Measurements from ENCODE around the gene SYPL1.

SYPL1 gene

DNA sequence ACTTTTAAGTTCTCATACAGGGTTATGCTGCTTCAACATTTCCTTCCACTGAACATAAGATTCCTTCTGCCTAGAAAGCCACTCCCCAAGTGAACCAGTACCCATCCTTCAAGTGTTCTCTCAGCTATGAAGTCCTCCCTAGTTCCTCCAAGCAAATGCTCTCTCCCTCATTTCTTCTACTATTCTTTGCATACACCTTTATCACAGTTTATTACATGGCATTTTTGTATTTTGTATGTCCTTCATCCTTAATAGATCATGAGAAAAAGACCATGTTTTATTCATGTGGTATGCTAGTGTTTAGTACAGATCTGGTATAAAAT lies 1.9 kb downstream of the SYPL1 start:
- TF ChIP-seq, protein P1, sequence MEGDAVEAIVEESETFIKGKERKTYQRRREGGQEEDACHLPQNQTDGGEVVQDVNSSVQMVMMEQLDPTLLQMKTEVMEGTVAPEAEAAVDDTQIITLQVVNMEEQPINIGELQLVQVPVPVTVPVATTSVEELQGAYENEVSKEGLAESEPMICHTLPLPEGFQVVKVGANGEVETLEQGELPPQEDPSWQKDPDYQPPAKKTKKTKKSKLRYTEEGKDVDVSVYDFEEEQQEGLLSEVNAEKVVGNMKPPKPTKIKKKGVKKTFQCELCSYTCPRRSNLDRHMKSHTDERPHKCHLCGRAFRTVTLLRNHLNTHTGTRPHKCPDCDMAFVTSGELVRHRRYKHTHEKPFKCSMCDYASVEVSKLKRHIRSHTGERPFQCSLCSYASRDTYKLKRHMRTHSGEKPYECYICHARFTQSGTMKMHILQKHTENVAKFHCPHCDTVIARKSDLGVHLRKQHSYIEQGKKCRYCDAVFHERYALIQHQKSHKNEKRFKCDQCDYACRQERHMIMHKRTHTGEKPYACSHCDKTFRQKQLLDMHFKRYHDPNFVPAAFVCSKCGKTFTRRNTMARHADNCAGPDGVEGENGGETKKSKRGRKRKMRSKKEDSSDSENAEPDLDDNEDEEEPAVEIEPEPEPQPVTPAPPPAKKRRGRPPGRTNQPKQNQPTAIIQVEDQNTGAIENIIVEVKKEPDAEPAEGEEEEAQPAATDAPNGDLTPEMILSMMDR (IDR thresholded peaks at IDR 0.05; ENCODE audit: insufficient read depth, low read length, missing control alignments), result no peak
- CTCF ChIA-PET, result interaction anchor here (0.9 to 1.9 kb wide), 4 partner anchors 7 to 453 kb away, joined by 3 to 6 read pairs (median 4); no protein-coding TSS in a partner anchor
- no peak for DNase-seq (ENCODE audit: low read depth, low spot score)

DNA sequence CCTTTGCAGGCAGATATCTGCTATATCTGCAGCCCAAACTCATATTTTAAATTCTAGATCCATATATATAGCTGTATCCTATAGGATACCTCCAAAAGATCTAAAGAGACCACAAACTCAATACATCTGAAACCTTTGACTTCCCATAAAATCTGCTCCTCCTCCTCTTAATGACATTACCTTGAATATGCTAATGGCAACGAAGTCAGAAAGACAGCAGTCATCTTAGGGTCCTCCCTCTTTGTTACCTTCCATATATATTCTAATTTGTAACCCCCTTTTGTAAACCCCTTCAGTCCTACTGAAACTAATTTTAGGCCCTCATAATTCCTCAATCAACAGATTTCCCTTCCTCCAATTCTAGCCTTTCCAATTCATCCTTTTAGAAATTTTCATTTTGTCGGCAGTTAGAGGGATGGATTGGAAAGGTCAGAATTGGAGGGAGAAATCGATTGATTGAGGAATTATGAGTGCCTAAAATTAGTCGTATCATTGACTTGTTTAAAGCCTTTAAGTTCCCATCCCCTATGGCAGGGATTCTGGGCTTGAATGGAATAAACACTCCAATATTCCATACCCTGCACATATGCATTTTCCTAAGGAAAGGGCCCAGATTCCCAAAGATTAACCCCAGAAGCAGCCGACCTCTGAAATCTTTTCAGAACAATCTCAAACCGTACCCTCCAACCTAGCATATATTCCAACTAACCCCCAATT lies 2.4 kb downstream of the SYPL1 start:
- POLR2A ChIA-PET, result no interaction called here
- CTCF ChIA-PET, result no interaction called here
- H3K4me3 ChIP-seq (ENCODE audit: low read depth, low read length), result peak overlapping the region; percentile 4; the same call in 1 of the 2 replicates
- DNase-seq (ENCODE audit: low read depth, low spot score), result no peak
- TF ChIP-seq, protein P1 (IDR thresholded peaks at IDR 0.05; ENCODE audit: insufficient read depth, low read length, missing control alignments), result no peak

More for the DNA sequence above, 1.9 kb downstream of the SYPL1 start:
- peak overlapping the region; percentile 4 for H3K4me3 ChIP-seq (ENCODE audit: low read depth, low read length)
- POLR2A ChIA-PET, result no interaction called here

DNA sequence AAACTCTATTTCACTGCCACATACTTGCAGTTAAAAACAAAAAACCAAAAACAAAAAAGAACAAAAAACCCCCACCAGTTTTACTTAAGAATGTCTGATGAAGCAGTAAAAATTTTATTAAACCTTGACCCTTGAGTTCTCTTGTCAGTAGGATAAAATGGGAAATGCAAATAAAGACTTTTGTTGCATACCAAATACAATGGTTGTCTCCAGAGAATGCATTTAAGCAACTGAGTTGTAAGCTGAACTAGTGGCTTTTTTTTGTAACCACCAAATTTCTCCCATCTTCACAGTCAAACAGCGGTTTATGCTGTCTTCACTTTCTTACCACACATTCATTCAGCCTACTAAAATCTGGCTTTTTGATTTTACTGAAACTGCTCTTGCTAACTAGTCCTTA lies 3.1 kb downstream of the SYPL1 start:
- ChIA-PET CTCF (no interaction called here), POLR2A (no interaction called here)
- TF ChIP-seq, protein P1 (IDR thresholded peaks at IDR 0.05; ENCODE audit: insufficient read depth, low read length, missing control alignments), result no peak
- H3K4me3 ChIP-seq (ENCODE audit: low read depth, low read length), result no peak overlapping the region
- no peak for DNase-seq (ENCODE audit: low read depth, low spot score)

DNA sequence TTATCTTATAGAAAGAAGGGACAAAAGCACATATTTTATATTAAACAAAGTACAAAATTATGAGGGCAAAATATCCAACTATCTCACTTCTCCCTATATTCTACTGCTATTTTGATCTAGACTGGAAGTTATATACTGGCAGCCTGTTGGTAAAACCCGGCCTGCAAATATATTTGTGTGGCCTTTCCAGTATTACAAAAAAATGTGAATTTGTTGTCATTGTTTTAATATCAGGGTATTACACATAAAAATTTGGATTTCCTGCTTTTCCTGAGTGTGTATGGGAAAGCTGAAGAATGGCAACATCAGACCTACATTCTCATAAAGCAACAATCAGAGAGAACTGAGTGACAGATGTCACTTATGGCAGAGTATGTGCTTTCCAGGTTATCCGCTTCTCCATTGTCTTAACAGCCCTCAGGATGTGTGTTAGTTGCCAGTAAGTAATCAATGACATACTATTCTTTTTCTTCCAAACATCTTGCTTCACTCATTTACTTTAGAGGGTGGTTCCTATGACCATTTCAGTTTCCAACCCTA lies 7.3 kb downstream of the SYPL1 start:
- ChIA-PET POLR2A (no interaction called here), CTCF (interaction anchor here (1.2 kb wide), 1 partner anchor 58 kb away, joined by 3 read pairs; no protein-coding TSS in a partner anchor)
- H3K4me3 ChIP-seq (ENCODE audit: low read depth, low read length), result no peak overlapping the region
- TF ChIP-seq, protein P1 (IDR thresholded peaks at IDR 0.05; ENCODE audit: insufficient read depth, low read length, missing control alignments), result no peak
- DNase-seq (ENCODE audit: low read depth, low spot score), result no peak

DNA sequence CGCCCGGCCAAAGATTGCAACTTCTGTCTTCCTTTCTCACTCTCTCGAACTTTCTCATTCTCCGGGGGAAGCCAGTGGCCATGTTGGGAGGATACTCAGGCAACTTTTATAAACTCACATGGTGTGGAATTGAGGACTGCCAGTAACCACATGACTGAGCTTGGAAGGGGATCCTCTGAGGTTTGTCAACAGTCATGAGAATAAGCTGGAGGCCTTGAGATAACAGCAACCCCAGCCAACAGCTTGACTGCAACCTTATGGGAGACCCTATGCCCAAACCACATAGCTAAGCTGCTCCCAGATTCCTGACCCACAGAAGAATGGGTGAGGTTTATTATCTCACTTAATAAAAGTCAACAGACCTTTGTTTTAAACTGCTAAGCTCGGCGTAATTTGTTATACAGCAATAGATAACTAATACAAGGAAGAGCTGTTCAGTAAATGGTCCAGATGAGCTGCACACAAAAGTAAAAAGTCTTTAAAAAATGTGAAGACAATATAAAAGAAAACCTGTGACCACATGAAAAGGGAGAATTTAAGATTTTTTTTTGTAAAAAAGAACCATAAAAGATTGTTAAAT lies 9.6 kb downstream of the SYPL1 start:
- ChIA-PET POLR2A (interaction anchor here (1.3 kb wide), 1 partner anchor 9 kb away, joined by 5 read pairs; no protein-coding TSS in a partner anchor), CTCF (interaction anchor here (0.7 to 1.5 kb wide), 4 partner anchors 9 to 51 kb away, joined by 3 to 5 read pairs (median 3); partner anchors contain the start of gene SYPL1)
- no peak for DNase-seq (ENCODE audit: low read depth, low spot score)
- TF ChIP-seq, protein P1 (IDR thresholded peaks at IDR 0.05; ENCODE audit: insufficient read depth, low read length, missing control alignments), result no peak
- no peak overlapping the region for H3K4me3 ChIP-seq (ENCODE audit: low read depth, low read length)

DNA sequence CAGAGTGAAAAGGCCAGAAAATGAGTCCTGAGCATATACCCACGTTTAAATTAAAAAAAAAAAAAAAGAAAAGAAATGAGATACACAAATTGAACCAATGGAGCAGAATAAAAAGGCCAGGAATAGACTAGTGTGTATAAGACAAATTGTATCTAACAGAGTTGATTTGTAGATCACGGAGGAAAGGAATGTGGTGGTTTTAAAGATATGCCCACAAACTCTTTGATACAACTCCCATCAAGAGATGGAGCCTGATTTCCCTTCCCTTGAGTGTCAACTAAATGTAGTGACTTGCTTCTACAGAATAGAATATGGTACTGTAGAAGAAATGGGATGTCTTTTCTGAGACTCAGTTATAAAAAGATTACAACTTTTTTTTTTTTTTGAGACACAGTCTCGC lies 10.4 kb downstream of the SYPL1 start:
- H3K4me3 ChIP-seq (ENCODE audit: low read depth, low read length), result no peak overlapping the region
- TF ChIP-seq, protein P1 (IDR thresholded peaks at IDR 0.05; ENCODE audit: insufficient read depth, low read length, missing control alignments), result no peak
- POLR2A ChIA-PET, result no interaction called here
- no peak for DNase-seq (ENCODE audit: low read depth, low spot score)
- CTCF ChIA-PET, result no interaction called here

Measured in AG04449 (cell line).